Mucosa of stomach (tissue), 1 donor: Measurements from ENCODE around the gene ATF5.

Source experiments
- H3K27me3 ChIP-seq: one replicate; pipeline ENCODE4 v1.7.0; 2013; ENCODE audit warnings: mild to moderate bottlenecking, low read length; ENCODE audit not compliant: control insufficient read depth, insufficient read depth
- H3K36me3 ChIP-seq: one replicate; pipeline ENCODE4 v1.7.0; 2013; ENCODE audit warnings: low read length; ENCODE audit not compliant: control insufficient read depth, insufficient read depth
- H3K4me1 ChIP-seq: one replicate; pipeline ENCODE4 v1.7.0; 2013; ENCODE audit warnings: mild to moderate bottlenecking, low read length; ENCODE audit not compliant: control insufficient read depth, insufficient read depth
- H3K4me3 ChIP-seq: one replicate; pipeline ENCODE4 v1.7.0; 2013; ENCODE audit warnings: low read length
- H3K9ac ChIP-seq: one replicate; pipeline ENCODE4 v1.7.0; 2013; ENCODE audit warnings: mild to moderate bottlenecking, low read length, moderate library complexity
- H3K9me3 ChIP-seq: one replicate; pipeline ENCODE4 v1.7.0; 2013; ENCODE audit warnings: mild to moderate bottlenecking, low read length, moderate library complexity; ENCODE audit not compliant: control insufficient read depth
- donor health status: Pancreatic carcinoma.

The ATF5 gene

DNA sequence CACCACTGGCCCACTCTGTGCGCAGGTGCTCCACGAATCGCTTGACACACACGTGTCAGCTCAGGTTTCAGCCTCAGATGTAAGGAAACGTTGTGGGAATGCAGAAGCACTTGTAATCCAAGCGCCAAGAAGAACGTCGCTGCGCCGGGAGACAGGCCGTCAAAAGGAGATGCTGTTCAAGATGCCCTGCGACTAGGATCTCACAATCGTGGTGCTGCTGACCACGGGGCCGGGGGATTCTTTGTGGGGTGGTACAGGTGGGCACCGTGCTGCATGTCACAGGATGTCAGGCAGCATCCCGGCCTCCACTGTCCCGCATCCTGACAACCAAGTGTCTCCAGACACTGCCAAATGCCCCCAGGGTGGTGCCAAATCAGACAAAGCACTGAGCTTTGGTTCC, 48.9 kb downstream of the ATF5 start:
- Histone ChIP-seq H3K27me3 (no peaks in the 10 kb centered on the region), H3K4me1 (no peaks in the 10 kb centered on the region), H3K9ac (no peak overlapping the region), H3K9me3 (no peaks in the 10 kb centered on the region), H3K36me3 (peaks cover 6% of the 10 kb centered on the region), H3K4me3 (no peak overlapping the region)

DNA sequence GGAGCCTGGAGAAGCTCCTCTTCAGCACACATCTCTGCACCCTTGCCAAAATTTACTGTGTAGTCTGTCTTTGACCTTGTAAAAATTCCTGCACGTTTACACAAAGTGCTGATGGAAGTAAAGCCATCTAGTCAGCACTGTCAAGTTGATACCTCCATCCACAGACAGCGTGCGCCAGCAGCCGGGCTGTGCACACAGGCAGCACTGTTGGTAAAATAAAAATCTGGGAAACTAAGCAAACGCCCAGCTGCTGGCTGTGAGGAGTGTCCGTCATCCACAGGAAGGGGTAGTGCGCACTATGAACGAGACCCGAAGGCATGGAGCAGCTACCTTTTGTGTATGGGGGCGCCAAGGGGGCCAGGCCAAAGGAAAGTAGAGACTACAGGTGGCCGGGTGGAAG, 49.3 kb downstream of the ATF5 start:
- Histone ChIP-seq H3K27me3 (no peaks in the 10 kb centered on the region), H3K4me3 (no peak overlapping the region), H3K9me3 (no peaks in the 10 kb centered on the region), H3K4me1 (no peaks in the 10 kb centered on the region), H3K36me3 (peaks cover 6% of the 10 kb centered on the region), H3K9ac (no peak overlapping the region)

DNA sequence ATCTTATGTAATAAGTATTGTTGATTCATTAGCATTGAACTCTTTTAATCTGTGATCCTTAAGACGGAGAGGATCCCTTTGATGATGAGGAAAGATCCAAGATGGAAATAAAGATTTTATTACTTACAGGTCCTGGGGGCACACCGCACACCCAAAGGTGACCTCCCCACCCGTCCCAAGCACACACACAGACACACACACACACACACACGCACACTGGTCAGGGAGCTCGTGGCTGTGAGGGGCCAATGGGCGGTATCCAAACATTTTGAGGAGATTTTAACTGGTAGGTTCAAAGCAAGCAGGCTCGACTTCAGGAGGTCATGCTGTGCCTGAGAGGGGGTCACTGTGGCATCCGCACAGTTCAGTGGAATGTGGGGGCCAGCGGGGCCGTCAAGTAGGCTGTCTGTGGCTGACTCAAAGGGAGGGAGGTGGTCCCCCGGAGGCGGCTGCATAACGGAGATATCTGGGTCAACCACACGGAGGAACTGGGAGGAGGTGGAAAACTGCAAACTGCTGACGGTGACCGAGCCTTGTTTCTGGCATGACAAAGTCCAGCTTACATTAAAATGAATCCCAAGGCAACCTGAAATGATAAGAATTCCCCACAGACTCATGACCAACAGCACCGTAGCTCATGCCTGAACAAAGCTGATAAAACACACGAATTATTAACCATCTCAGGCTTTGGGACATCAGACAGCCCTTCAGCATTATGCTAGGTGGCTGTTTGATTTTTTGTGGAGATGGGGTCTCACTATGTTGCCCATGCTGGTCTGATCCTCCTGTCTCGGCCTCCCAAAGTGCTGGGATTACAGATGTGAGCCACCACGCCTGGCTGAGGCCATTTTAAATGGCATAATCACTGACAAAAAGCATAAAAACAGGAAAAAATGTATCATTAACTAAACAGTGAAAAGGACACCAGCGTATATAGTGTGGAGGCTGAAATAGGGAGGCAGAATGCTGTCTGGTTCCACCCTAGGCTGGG, 52.9 kb downstream of the ATF5 start:
- Histone ChIP-seq H3K36me3 (peaks cover 11% of the 10 kb centered on the region), H3K9ac (no peak overlapping the region), H3K27me3 (no peaks in the 10 kb centered on the region), H3K4me1 (no peaks in the 10 kb centered on the region), H3K4me3 (no peak overlapping the region), H3K9me3 (no peaks in the 10 kb centered on the region)
